ENCODE data around the gene RAPGEF6.

- TF ChIP-seq POLR2AphosphoS5 (IDR thresholded peaks at IDR 0.05; ENCODE audit: borderline replicate concordance, low read depth, low read length) (no peak), FOXP2 (optimal IDR thresholded peaks at IDR 0.05; ENCODE audit: control extremely low read depth, extremely low read length, insufficient read depth) (no peak), EZH2 (IDR thresholded peaks at IDR 0.05) (no peak)
Observed at GRCh38 chr5:131633830-131634229, 1.2 kb downstream of the RAPGEF6 start.

All from SK-N-MC (cell line).